HEK293 (cell line): Measurements from ENCODE around the gene IL21.

ENCODE experiments used
- REST ChIP-seq: fragments of 450-650 bp; formaldehyde crosslinking; IDR thresholded peaks from 2 replicates; pipeline ENCODE4 v1.5.1; 2016; ENCODE audit warnings: missing biosample characterization, missing genetic modification characterization
- YY1 ChIP-seq: fragments of 450-650 bp; formaldehyde crosslinking; IDR thresholded peaks from 2 replicates; pipeline ENCODE4 v1.5.1; 2018; ENCODE audit warnings: missing biosample characterization, missing genetic modification characterization
- ZBTB8A ChIP-seq: fragments of 450-650 bp; formaldehyde crosslinking; IDR thresholded peaks from 2 replicates; pipeline ENCODE4 v1.5.1; 2016; ENCODE audit warnings: missing biosample characterization, missing genetic modification characterization
- ZNF274 ChIP-seq, 2 experiments: fragments of 200-500 bp in 1 of 2; fragments of 450-650 bp in 1 of 2; sonication (Bioruptor generic) in 1 of 2; formaldehyde crosslinking in 1 of 2; IDR thresholded peaks; 2 replicates each; pipeline versions ENCODE4 v1.5.1 to v1.6.1; 2014 to 2016; ENCODE audit warnings: borderline replicate concordance in 1 of 2, inconsistent platforms in 1 of 2, low read length in 1 of 2, missing biosample characterization in 1 of 2, missing genetic modification characterization in 1 of 2
- ZNF394 ChIP-seq: fragments of 450-650 bp; formaldehyde crosslinking; IDR thresholded peaks from 2 replicates; pipeline ENCODE4 v1.5.1; 2016; ENCODE audit warnings: missing biosample characterization, missing genetic modification characterization, mild to moderate bottlenecking, moderate library complexity, borderline replicate concordance
- TF ChIP-seq, protein P1 (sequence below): fragments of 450-650 bp; formaldehyde crosslinking; IDR thresholded peaks from 2 replicates; pipeline ENCODE4 v1.5.1; 2016; ENCODE audit warnings: missing biosample characterization, missing genetic modification characterization

DNA sequence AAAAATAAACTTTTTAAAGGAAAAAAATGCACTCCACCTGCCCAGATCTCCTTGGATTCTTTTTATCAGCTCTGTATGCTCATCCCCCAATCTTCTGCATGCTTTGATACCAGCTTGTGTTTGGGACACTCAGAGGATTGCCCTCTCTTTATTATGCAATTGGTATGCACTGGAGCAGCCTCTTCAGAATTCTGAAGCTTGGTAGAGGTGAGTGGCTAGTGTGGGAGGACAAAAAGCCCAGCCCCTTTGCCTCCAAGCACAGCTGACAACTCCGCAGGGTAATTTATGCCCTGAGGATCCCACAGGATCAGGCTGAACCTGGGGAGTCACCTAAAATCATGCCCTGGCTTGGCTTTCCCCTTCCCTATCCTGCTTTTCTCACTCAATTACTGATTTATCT is 16.7 kb downstream of the IL21 start:
- TF ChIP-seq ZNF394 (tag by site-specific recombination), result no peak
- TF ChIP-seq YY1 (tag by site-specific recombination), result no peak
- no peak for TF ChIP-seq ZBTB8A (tag by site-specific recombination)
- TF ChIP-seq, protein P1, sequence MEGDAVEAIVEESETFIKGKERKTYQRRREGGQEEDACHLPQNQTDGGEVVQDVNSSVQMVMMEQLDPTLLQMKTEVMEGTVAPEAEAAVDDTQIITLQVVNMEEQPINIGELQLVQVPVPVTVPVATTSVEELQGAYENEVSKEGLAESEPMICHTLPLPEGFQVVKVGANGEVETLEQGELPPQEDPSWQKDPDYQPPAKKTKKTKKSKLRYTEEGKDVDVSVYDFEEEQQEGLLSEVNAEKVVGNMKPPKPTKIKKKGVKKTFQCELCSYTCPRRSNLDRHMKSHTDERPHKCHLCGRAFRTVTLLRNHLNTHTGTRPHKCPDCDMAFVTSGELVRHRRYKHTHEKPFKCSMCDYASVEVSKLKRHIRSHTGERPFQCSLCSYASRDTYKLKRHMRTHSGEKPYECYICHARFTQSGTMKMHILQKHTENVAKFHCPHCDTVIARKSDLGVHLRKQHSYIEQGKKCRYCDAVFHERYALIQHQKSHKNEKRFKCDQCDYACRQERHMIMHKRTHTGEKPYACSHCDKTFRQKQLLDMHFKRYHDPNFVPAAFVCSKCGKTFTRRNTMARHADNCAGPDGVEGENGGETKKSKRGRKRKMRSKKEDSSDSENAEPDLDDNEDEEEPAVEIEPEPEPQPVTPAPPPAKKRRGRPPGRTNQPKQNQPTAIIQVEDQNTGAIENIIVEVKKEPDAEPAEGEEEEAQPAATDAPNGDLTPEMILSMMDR (tag by site-specific recombination), result no peak
- TF ChIP-seq ZNF274 (IDR thresholded peaks at IDR 0.05; ENCODE audit: low read length), result no peak
- TF ChIP-seq ZNF274 (tag by site-specific recombination; IDR thresholded peaks at IDR 0.05; ENCODE audit: borderline replicate concordance), result no peak
- TF ChIP-seq REST (tag by site-specific recombination), result no peak
